CD4-positive, alpha-beta T cell treated with Interleukin-12 subunit alpha and Interleukin-12 subunit beta, for 1 hour (primary cell): Measurements from ENCODE around the gene CHAT.

Experiments used
- DNase-seq: peaks from one replicate; pipeline ENCODE4 v3.0.0-alpha.2; 2020

The CHAT gene

GRCh38 chr10:49632406-49633317 lies 18.8 kb downstream of the CHAT start:
- no peak for DNase-seq

- no peak for DNase-seq
Observed at GRCh38 chr10:49633327-49634068, 19.7 kb downstream of the CHAT start.

GRCh38 chr10:49634069-49634660 lies 20.3 kb downstream of the CHAT start:
- no peak for DNase-seq

DNA sequence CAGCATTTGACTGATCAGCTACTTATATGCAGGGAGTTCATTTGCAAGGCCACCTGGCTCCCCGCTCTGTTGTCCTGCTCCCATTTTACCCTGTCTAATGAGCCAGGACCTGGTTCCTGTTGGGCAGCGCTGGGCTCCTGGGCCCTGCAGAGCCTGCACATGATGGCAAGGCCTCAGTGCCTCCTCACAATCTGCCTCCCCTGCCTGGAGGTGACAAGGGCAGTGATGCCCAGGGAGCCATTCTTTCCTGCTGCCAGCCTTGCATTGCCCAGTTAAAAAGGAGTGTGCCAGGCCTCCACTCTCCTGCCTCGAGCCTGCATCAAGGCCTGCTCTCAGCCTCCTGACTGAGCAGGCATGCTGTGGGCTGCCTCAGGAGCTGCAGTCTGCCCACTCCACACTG lies 28.5 kb downstream of the CHAT start:
- DNase-seq, result no peak

DNA sequence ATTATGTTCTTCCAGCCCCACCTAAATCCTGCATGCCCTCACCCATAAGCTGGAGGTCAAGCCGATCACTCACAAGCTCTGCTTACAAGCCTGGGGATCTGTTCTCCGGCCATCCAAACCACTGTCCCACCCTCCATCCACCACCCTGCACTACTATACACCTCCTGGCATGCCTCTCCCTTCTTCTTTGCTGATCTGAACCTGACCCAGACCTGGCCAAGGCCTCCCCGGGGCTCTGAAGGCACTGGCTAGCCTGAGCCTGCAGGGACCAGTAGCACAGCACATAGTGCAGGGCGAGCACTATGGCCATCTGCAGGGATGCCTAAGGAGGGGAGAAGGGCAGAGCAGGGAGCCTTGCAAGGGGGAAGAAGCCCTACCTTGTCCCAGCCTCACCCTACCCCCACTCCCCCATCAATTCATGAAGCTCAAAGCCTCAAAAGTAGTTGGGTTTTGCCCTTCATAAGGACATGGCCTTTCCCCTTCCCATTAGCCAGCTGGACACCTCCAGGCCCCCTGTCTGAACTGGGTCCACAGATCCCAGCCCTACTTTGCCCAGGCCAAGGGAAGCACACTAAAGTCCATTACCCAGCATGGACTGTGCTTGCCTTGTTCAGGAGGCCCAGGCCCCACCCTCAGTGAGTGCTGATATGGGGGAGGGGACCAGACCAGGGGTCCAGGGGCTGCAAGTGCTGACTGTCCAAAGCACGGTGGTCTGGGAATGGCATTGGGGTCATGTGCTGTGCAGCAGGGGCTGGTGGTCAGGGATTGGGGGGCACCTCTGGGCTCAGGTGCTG lies 29.6 kb downstream of the CHAT start:
- DNase-seq, result no peak

GRCh38 chr10:49644035-49644646 lies 30.3 kb downstream of the CHAT start:
- no peak for DNase-seq

DNA sequence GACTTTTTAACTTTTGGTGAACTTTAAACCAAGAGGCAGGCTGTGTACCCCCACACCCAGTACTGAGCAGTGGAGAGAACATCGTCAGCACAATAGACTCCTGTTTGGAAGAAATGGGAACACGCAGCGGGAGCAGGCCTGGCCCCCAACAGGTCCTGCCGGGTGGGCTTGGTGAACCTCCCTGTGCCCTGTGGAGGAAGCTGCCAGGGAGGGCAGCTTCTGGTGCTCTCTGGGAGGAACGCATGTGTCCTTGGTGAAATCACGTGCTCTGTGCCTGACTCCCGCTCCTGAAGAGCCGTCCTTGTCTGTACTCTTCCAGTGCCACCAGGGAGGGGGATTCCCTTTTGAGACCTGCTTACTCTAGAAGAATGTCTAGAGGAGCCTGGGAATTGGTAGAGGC lies 31.6 kb downstream of the CHAT start:
- no peak for DNase-seq

- no peak for DNase-seq
Observed at GRCh38 chr10:49645871-49646870, 32.3 kb downstream of the CHAT start.

DNA sequence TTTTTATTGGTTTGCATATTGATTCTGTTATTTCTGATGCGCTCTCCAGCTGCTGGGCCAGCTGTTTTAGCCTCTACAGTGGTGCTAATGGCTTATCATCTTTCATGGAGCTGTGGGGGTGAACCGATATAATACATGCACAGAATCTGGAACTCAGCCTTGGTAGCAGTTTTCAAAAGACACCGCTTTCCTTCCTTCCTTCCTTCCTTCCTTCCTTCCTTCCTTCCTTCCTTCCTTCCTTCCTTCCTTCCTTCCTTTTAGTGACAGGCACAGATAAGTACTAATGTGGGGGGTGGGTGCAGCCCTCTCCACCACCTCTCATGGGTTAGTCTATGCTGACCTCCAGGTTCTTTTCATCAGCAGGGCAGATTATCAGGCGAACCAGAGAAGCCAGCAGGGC lies 33.7 kb downstream of the CHAT start:
- no peak for DNase-seq

GRCh38 chr10:49647985-49648795 lies 34.4 kb downstream of the CHAT start:
- no peak for DNase-seq

DNA sequence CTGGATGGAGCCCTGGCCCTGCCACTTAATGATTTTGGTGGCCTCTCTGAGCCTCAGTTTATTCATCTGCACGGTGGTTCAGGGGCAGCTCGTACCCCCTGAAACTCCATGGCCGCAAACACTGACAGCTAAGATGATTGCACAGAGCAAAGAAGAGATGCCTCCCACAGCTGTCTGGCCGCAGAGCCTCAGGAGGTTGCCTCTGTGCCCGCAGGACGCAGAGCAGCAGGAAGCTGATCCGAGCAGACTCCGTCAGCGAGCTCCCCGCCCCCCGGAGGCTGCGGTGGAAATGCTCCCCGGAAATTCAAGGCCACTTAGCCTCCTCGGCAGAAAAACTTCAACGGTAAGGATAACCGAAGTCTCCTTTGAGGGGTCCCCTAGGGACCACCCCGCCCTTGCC lies 35.5 kb downstream of the CHAT start:
- no peak for DNase-seq

DNA sequence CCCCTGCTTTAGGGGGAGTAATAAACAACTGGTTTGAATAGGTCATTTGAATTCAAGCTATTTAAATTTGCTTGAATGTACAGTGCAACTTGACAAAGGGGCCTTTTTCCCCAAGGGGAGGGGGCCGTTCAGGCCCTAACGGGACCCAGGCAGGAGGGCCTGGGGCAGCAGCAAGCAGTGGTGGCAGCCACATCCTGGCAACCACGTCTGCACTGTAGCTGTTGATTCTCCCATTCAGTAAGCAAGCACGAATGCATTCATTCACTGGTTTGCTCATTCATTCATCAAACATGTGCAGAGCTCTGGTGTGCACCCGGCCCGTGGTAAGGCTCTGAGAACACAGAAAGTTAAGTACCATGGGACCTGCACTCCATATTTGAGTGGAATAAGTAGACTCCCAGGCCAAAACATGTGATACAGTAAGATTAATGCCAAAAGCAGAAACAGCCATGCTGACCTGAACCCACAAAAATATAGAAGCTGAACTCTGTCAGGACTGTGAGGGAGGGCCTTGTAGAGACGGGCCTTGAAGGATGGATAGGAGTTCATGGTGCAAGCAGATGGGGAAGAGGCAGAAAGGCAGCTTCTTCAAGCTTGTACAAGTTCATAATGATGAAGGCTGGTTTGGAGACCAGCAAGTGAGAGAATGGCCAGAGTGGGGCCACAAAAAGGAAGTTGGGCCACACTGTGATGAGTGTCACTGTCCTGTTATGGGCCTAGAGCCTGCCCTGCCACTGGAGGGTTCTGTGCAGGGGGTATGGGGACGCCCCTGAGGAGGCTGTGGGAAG lies 36.3 kb downstream of the CHAT start:
- no peak for DNase-seq

DNA sequence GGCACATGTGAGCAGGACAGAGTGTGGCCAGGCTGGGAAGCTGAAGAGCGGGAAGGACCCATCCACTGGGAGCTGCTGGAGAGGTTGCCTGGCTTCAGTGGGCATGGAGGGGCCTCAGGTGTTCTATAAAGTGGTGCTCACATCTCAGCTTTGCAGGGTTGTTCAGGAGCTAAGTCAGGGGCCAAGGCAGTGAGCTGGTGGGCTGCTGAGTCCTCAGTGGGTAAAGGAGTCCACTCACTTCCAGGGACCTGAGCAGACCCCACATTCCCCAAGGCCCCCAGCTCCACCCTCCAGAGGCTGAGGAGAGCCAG lies 36.8 kb downstream of the CHAT start:
- no peak for DNase-seq

GRCh38 chr10:49651039-49651835 lies 37.4 kb downstream of the CHAT start:
- DNase-seq, result no peak

DNA sequence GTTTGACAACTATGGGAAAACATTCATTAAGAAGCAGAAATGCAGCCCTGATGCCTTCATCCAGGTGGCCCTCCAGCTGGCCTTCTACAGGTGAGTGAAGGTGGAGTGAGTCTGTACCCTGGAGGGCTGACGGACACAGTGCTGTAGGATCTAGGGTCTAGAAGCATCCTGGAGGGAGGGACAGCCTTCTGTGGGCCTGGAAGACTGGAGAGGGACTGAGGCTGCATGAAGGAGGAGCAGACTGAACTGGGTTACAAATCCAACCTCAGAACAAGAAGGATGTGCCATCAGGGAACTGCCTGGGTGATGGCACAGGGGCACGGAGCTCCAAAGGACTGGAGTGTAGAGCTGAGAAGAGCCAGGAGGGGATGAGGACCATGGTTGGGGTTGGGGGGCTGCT lies 38.1 kb downstream of the CHAT start:
- no peak for DNase-seq

DNA sequence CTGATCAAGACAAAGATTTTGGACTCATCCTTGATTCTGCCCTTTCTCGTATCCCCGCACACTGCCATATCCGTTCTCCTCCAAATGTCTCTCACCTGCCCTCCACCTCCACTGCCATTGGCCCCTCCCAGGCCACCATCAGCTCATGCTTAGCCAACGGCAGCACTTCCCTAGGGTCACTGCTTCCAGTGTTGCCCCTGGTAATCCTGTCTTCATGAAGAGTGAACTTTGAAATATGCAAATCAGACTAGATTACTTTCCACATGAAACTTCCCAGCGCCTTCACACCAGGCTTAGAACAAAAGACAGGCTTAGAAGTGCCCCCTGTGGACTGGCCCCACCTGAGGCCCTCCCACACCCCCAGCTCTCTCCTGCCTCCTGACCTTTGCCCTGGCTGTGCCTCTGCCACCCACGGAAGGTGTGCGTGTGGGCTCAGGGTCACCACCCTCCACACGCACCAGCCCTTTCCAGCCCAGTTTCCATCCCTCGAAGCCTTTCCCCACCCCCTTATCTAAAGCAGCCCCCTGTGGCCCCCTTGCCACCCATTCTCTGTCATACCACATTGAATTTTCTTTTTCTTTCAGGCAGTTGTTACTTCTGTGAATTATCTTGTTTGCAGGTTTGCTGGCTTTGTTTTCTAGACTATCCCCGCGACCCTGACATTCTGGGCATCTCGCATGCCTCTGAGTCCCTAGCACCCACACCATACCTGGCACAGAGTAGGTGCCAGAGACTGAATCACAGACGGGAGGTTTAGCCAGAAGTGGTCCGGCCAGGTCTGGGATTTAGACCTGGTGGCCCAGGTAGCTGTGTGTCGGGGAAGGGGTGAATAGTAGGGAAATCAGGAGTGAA lies 38.8 kb downstream of the CHAT start:
- DNase-seq, result no peak

- no peak for DNase-seq
Observed at GRCh38 chr10:49653273-49653929, 39.6 kb downstream of the CHAT start.
